Measurements from ENCODE around the gene PAEP.

Gene PAEP

DNA sequence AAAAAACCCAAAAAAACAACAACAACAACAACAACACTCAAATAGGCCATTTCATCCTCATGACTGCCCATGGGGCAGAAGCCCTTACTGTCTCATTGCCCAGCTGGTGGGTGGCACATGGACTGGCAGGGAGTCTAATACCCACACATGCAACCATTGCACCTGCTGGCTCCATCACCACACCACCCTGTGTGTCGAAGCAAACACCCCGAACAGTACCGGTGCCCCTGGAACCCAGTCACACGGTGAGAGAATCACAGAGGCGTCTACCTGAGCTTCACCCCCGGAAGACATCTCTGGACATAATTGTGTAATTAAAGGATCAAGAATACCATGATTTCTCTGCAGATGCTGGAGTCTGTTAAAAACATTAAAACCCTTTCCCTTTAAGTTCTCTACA lies 6.5 kb downstream of the PAEP start:
- Histone ChIP-seq H4K20me1 (ENCODE audit: low read depth, low read length) (no peaks in the 10 kb centered on the region), H3K9me3 (ENCODE audit: insufficient read depth, low read length) (no peaks in the 10 kb centered on the region), H3K79me2 (ENCODE audit: insufficient read depth, low read length) (no peaks in the 10 kb centered on the region), H3K4me2 (ENCODE audit: low read depth, low read length, poor library complexity, severe bottlenecking) (no peak overlapping the region), H3K36me3 (ENCODE audit: low read length) (no peaks in the 10 kb centered on the region), H3K9me2 (replicated peaks; ENCODE audit: insufficient read depth, low read length) (no peaks in the 10 kb centered on the region), H3F3A (ENCODE audit: insufficient read depth) (no peaks in the 10 kb centered on the region), H3K9ac (ENCODE audit: low read length) (no peak overlapping the region), H3K4me3 (ENCODE audit: insufficient read depth, low read length, poor library complexity, severe bottlenecking) (no peak overlapping the region), H3K27me3 (ENCODE audit: low read length) (no peaks in the 10 kb centered on the region), H3K27ac (ENCODE audit: low read depth, low read length) (no peak overlapping the region), H2AFZ (ENCODE audit: low read depth, low read length, severe bottlenecking) (no peak overlapping the region)
- TF ChIP-seq, protein P1, sequence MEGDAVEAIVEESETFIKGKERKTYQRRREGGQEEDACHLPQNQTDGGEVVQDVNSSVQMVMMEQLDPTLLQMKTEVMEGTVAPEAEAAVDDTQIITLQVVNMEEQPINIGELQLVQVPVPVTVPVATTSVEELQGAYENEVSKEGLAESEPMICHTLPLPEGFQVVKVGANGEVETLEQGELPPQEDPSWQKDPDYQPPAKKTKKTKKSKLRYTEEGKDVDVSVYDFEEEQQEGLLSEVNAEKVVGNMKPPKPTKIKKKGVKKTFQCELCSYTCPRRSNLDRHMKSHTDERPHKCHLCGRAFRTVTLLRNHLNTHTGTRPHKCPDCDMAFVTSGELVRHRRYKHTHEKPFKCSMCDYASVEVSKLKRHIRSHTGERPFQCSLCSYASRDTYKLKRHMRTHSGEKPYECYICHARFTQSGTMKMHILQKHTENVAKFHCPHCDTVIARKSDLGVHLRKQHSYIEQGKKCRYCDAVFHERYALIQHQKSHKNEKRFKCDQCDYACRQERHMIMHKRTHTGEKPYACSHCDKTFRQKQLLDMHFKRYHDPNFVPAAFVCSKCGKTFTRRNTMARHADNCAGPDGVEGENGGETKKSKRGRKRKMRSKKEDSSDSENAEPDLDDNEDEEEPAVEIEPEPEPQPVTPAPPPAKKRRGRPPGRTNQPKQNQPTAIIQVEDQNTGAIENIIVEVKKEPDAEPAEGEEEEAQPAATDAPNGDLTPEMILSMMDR (IDR thresholded peaks at IDR 0.05; ENCODE audit: insufficient read depth, low read length, poor library complexity, severe bottlenecking) = no peak
- no peak for TF ChIP-seq EZH2phosphoT487 (conservative IDR thresholded peaks at IDR 0.05; ENCODE audit: low read length)

DNA sequence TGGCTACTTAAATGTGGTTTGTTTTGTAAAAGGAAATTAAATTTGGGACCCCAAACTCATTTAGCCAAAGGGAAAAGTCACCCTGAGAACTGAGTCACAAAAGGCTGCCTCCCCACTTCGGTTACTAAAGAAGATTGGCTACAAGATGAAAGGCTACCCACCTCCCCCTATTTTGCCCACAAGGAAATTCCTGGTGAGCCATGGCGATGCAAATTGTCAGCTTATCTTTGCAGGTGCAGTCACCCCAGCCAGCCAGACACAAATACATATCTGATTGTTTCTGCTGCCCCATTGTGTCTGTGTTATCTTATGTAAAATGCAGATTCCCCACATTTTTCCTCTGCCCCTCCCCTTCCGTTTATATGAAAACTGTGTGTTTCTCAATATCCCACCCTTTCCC lies 8.9 kb downstream of the PAEP start:
- H3K4me2 ChIP-seq (ENCODE audit: low read depth, low read length, poor library complexity, severe bottlenecking) = no peak overlapping the region
- no peaks in the 10 kb centered on the region for H3K27me3 ChIP-seq (ENCODE audit: low read length)
- no peaks in the 10 kb centered on the region for H4K20me1 ChIP-seq (ENCODE audit: low read depth, low read length)

DNA sequence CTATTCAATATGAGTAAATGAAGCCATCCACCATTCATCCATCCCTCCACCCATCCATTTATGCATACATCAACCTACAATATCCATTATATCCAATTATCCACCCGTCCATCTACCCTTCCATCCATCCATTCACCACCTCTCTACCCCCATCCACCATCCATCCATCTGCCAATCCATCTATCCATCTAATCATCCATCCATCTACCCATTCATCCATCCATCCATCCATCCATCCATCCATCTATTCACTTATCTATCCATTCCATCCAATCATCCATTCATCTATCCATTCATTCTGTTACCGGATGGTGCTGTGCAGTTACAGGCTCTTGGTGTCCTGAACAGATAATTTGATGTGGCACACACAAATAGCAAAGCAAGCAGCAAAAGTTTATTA lies 10.7 kb downstream of the PAEP start:
- Histone ChIP-seq H3K4me3 (ENCODE audit: insufficient read depth, low read length, poor library complexity, severe bottlenecking) (no peak overlapping the region), H4K20me1 (ENCODE audit: low read depth, low read length) (no peaks in the 10 kb centered on the region), H3K9me2 (replicated peaks; ENCODE audit: insufficient read depth, low read length) (no peaks in the 10 kb centered on the region), H3K27me3 (ENCODE audit: low read length) (no peaks in the 10 kb centered on the region), H3K79me2 (ENCODE audit: insufficient read depth, low read length) (no peaks in the 10 kb centered on the region), H3K4me2 (ENCODE audit: low read depth, low read length, poor library complexity, severe bottlenecking) (no peak overlapping the region), H3K9me3 (ENCODE audit: insufficient read depth, low read length) (no peaks in the 10 kb centered on the region), H3K36me3 (ENCODE audit: low read length) (no peaks in the 10 kb centered on the region), H3K9ac (ENCODE audit: low read length) (no peak overlapping the region), H3F3A (ENCODE audit: insufficient read depth) (no peaks in the 10 kb centered on the region), H2AFZ (ENCODE audit: low read depth, low read length, severe bottlenecking) (no peak overlapping the region), H3K27ac (ENCODE audit: low read depth, low read length) (no peak overlapping the region)
- TF ChIP-seq, protein P1 (IDR thresholded peaks at IDR 0.05; ENCODE audit: insufficient read depth, low read length, poor library complexity, severe bottlenecking) = no peak
- TF ChIP-seq EZH2phosphoT487 (conservative IDR thresholded peaks at IDR 0.05; ENCODE audit: low read length) = no peak

More for the DNA sequence above, 8.9 kb downstream of the PAEP start:
- Histone ChIP-seq H2AFZ (ENCODE audit: low read depth, low read length, severe bottlenecking) (no peak overlapping the region), H3K9me2 (replicated peaks; ENCODE audit: insufficient read depth, low read length) (no peaks in the 10 kb centered on the region), H3K9ac (ENCODE audit: low read length) (no peak overlapping the region), H3K79me2 (ENCODE audit: insufficient read depth, low read length) (no peaks in the 10 kb centered on the region), H3K4me3 (ENCODE audit: insufficient read depth, low read length, poor library complexity, severe bottlenecking) (no peak overlapping the region), H3K9me3 (ENCODE audit: insufficient read depth, low read length) (no peaks in the 10 kb centered on the region), H3F3A (ENCODE audit: insufficient read depth) (no peaks in the 10 kb centered on the region), H3K36me3 (ENCODE audit: low read length) (no peaks in the 10 kb centered on the region), H3K27ac (ENCODE audit: low read depth, low read length) (no peak overlapping the region)
- TF ChIP-seq, protein P1 (IDR thresholded peaks at IDR 0.05; ENCODE audit: insufficient read depth, low read length, poor library complexity, severe bottlenecking) = no peak
- TF ChIP-seq EZH2phosphoT487 (conservative IDR thresholded peaks at IDR 0.05; ENCODE audit: low read length) = no peak

Measured in SU-DHL-6 (cell line).